ENCODE measurements around the gene TOMM34. TPM values are rescaled to one million over a fixed set of nuclear protein-coding genes. Genes with fewer than 3 reads are reported as not detected.

Gene TOMM34
- total and polyA plus RNA-seq, 2 of the 13 experiments (the other 11 are each of a cell fraction or from before 2014, with no cell fraction given), result 36.2 to 52.0 TPM

DNA sequence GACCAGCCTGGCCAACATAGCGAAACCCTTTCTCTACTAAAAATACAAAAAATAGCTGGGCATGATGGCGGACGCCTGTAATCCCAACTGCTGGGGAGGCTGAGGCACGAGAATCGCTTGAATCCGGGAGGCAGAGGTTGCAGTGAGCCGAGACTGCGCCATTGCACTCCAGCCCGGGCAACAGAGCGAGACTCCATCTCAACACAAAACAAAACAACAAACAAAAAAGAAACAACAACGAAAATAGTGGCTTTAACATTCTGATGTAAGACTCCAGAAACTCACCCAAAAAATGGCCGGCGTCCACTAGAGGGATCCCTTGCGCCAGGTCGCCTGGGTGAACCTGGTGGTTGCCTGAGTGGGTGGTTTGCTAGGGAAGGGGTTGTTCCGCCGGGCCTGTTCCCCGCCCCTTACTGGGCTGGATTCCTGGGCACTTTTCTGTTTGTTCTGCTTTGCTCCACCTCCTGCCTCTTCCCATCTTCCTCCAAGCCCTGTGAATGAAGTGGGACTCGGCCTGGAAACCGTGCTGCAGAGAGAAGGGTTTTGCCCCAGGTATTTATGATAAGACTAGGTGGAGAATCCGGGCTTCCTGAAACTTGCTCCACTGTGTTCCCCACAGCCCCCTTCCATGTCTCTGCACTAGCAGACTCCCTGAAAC lies 48.8 kb downstream of the TOMM34 start:
- POLR2A ChIA-PET, result interaction anchor here (0.9 to 3.2 kb wide), 6 partner anchors 9 to 49 kb away, joined by 3 to 42 read pairs (median 7); partner anchors contain the start of genes TOMM34 and YWHAB
- Histone ChIP-seq H3K4me3 (replicated peaks in 1 of 3; ENCODE audit: insufficient read depth in 1 of 3, low read depth in 2 of 3, low read length in 3 of 3) (peak overlapping the region; percentile 78 to 97 (median 95)), H4K20me1 (ENCODE audit: insufficient read depth, low read length) (peaks cover 3% of the 10 kb centered on the region; the same call in 1 of the 2 replicates), H3K4me2 (ENCODE audit: low read depth, low read length) (peak overlapping the region; percentile 99), H3K27ac (ENCODE audit: extremely low read length, insufficient read depth, low read length) (peak overlapping the region; percentile 65), H3K9ac (ENCODE audit: insufficient read depth, low read depth, low read length) (peak overlapping the region; percentile 82), H3K9me3 (ENCODE audit: low read length) (no peaks in the 10 kb centered on the region), H3K36me3 (replicated peaks in 1 of 2; ENCODE audit: control insufficient read depth in 1 of 2, insufficient read depth in 2 of 2, low read length in 2 of 2) (peaks cover 19 to 53% of the 10 kb centered on the region in 2 experiments), H2AFZ (ENCODE audit: low read length) (no peak overlapping the region), H3K27me3 (ENCODE audit: control insufficient read depth in 1 of 2, insufficient read depth in 2 of 2, low read length in 2 of 2) (no peaks in the 10 kb centered on the region; a peak in 1 of 5 replicates), H3K79me2 (ENCODE audit: insufficient read depth, low read length) (peaks cover 8% of the 10 kb centered on the region), H3K4me1 (ENCODE audit: insufficient read depth, low read length) (peaks cover 14% of the 10 kb centered on the region)
- peak; percentile 96 for DNase-seq (ENCODE audit: low spot score)
- WGBS (ENCODE audit: low lambda C conversion rate), result 2% methylated on average over 21 of the region's 21 CpGs
- peak; percentile 88 for ATAC-seq
- in situ Hi-C loops (cut with HindIII; ENCODE audit: extremely low pct_ligation_motif_present, low pct_unique_long_range_greater_than_20kb) (no loop called here), intact Hi-C loops (cut with micrococcal nuclease; ENCODE audit: unreplicated experiment) (loop anchor here (1.0 to 2.0 kb wide), 2 partner anchors 25 to 55 kb away; partner anchors contain the start of gene STK4)
- peak; percentile 94 for FAIRE-seq
- no TSS peak for BruUV-seq (replicated peaks)
- CTCF ChIA-PET (ENCODE audit: low intra/inter-chr PET ratio, low total read pairs), result interaction anchor here (0.7 to 1.3 kb wide), 2 partner anchors 379 to 452 kb away, joined by 3 read pairs; partner anchors contain the start of gene SYS1
- TF ChIP-seq ZNF678 (CRISPR knock-in tag; IDR thresholded peaks at IDR 0.05) (0 out of 2 replicates have a peak, but pooled peaks have one; percentile 59), KDM5A (IDR thresholded peaks at IDR 0.05; ENCODE audit: borderline replicate concordance, low read length) (0 out of 2 replicates have a peak, but pooled peaks have one; percentile 64), RFX3 (CRISPR knock-in tag; IDR thresholded peaks at IDR 0.05) (peak; percentile 19; the same call in 1 of the 2 replicates), NFKB2 (CRISPR knock-in tag; IDR thresholded peaks at IDR 0.05; ENCODE audit: borderline replicate concordance) (peak; percentile 54; the same call in 1 of the 2 replicates), ZMAT3 (CRISPR knock-in tag; conservative IDR thresholded peaks at IDR 0.05) (no peak), NBN (conservative IDR thresholded peaks at IDR 0.05) (no peak), SP5 (CRISPR knock-in tag; IDR thresholded peaks at IDR 0.05; ENCODE audit: borderline replicate concordance, low read depth) (peak; percentile 95), HOXA3 (CRISPR knock-in tag; IDR thresholded peaks at IDR 0.05) (peak; percentile 86), FOSL1 (CRISPR knock-in tag; IDR thresholded peaks at IDR 0.05; ENCODE audit: borderline replicate concordance) (no peak), ZSCAN25 (CRISPR knock-in tag; IDR thresholded peaks at IDR 0.05) (0 out of 2 replicates have a peak, but pooled peaks have one; percentile 48), MEF2D (CRISPR knock-in tag; IDR thresholded peaks at IDR 0.05) (no peak), KLF11 (CRISPR knock-in tag; IDR thresholded peaks at IDR 0.05) (peak; percentile 21; the same call in 1 of the 2 replicates)
- TF ChIP-seq, protein P1, sequence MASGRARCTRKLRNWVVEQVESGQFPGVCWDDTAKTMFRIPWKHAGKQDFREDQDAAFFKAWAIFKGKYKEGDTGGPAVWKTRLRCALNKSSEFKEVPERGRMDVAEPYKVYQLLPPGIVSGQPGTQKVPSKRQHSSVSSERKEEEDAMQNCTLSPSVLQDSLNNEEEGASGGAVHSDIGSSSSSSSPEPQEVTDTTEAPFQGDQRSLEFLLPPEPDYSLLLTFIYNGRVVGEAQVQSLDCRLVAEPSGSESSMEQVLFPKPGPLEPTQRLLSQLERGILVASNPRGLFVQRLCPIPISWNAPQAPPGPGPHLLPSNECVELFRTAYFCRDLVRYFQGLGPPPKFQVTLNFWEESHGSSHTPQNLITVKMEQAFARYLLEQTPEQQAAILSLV (CRISPR knock-in tag; IDR thresholded peaks at IDR 0.05; ENCODE audit: borderline replicate concordance), result 0 out of 2 replicates have a peak, but pooled peaks have one; percentile 38
- TF ChIP-seq, protein P2, sequence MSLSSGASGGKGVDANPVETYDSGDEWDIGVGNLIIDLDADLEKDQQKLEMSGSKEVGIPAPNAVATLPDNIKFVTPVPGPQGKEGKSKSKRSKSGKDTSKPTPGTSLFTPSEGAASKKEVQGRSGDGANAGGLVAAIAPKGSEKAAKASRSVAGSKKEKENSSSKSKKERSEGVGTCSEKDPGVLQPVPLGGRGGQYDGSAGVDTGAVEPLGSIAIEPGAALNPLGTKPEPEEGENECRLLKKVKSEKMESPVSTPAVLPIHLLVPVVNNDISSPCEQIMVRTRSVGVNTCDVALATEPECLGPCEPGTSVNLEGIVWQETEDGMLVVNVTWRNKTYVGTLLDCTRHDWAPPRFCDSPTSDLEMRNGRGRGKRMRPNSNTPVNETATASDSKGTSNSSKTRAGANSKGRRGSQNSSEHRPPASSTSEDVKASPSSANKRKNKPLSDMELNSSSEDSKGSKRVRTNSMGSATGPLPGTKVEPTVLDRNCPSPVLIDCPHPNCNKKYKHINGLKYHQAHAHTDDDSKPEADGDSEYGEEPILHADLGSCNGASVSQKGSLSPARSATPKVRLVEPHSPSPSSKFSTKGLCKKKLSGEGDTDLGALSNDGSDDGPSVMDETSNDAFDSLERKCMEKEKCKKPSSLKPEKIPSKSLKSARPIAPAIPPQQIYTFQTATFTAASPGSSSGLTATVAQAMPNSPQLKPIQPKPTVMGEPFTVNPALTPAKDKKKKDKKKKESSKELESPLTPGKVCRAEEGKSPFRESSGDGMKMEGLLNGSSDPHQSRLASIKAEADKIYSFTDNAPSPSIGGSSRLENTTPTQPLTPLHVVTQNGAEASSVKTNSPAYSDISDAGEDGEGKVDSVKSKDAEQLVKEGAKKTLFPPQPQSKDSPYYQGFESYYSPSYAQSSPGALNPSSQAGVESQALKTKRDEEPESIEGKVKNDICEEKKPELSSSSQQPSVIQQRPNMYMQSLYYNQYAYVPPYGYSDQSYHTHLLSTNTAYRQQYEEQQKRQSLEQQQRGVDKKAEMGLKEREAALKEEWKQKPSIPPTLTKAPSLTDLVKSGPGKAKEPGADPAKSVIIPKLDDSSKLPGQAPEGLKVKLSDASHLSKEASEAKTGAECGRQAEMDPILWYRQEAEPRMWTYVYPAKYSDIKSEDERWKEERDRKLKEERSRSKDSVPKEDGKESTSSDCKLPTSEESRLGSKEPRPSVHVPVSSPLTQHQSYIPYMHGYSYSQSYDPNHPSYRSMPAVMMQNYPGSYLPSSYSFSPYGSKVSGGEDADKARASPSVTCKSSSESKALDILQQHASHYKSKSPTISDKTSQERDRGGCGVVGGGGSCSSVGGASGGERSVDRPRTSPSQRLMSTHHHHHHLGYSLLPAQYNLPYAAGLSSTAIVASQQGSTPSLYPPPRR (CRISPR knock-in tag; IDR thresholded peaks at IDR 0.05; ENCODE audit: borderline replicate concordance), result no peak
- TF ChIP-seq, protein P3, sequence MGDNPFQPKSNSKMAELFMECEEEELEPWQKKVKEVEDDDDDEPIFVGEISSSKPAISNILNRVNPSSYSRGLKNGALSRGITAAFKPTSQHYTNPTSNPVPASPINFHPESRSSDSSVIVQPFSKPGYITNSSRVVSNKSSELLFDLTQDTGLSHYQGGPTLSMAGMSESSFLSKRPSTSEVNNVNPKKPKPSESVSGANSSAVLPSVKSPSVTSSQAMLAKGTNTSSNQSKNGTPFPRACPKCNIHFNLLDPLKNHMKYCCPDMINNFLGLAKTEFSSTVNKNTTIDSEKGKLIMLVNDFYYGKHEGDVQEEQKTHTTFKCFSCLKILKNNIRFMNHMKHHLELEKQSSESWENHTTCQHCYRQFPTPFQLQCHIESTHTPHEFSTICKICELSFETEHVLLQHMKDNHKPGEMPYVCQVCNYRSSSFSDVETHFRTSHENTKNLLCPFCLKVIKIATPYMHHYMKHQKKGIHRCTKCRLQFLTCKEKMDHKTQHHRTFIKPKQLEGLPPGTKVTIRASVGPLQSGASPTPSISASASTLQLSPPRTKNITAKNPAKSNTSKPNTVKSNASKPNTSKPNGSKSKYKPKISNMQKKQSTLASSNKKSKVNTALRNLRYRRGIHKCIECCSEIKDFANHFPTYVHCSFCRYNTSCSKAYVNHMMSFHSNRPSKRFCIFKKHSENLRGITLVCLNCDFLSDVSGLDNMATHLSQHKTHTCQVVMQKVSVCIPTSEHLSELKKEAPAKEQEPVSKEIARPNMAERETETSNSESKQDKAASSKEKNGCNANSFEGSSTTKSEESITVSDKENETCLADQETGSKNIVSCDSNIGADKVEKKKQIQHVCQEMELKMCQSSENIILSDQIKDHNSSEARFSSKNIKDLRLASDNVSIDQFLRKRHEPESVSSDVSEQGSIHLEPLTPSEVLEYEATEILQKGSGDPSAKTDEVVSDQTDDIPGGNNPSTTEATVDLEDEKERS (CRISPR knock-in tag; IDR thresholded peaks at IDR 0.05), result no peak
